ENCODE measurements around the gene FIZ1.

The FIZ1 gene

GRCh38 chr19:55554741-55555152, 44.6 kb downstream of the FIZ1 start:
- H3K79me2 ChIP-seq (ENCODE audit: low read length), result no peaks in the 10 kb centered on the region
- H3K36me3 ChIP-seq (replicated peaks; ENCODE audit: insufficient read depth, low read length), result no peaks in the 10 kb centered on the region
- no peak overlapping the region for H3K27ac ChIP-seq (ENCODE audit: low read length)
- no peaks in the 10 kb centered on the region for H3K9me3 ChIP-seq (replicated peaks; ENCODE audit: insufficient read depth, low read length)
- H3K27me3 ChIP-seq (replicated peaks; ENCODE audit: insufficient read depth, low read length), result peaks cover 92% of the 10 kb centered on the region
- no peaks in the 10 kb centered on the region for H3K4me1 ChIP-seq (ENCODE audit: low read length)
- no peak overlapping the region for H3K4me2 ChIP-seq (ENCODE audit: low read depth, low read length)
- no peak overlapping the region for H3K9ac ChIP-seq (ENCODE audit: low read length)
- H3K9me2 ChIP-seq (replicated peaks; ENCODE audit: insufficient read depth, low read length), result no peaks in the 10 kb centered on the region
- no peaks in the 10 kb centered on the region for H4K20me1 ChIP-seq (ENCODE audit: insufficient read depth, low read length)
- H2AFZ ChIP-seq (ENCODE audit: low read length), result no peak overlapping the region
- DNase-seq, result no peak
- H3F3A ChIP-seq (ENCODE audit: insufficient read depth, low read length), result no peaks in the 10 kb centered on the region
- no peak overlapping the region for H3K4me3 ChIP-seq (ENCODE audit: low read length)
- TF ChIP-seq EZH2 (optimal IDR thresholded peaks at IDR 0.05; ENCODE audit: low read depth, low read length), result no peak
- TF ChIP-seq EZH2phosphoT487 (IDR thresholded peaks at IDR 0.05; ENCODE audit: low read length), result no peak

- no peaks in the 10 kb centered on the region for H3K4me1 ChIP-seq (ENCODE audit: low read length)
- H3F3A ChIP-seq (ENCODE audit: insufficient read depth, low read length), result no peaks in the 10 kb centered on the region
- no peak overlapping the region for H3K27ac ChIP-seq (ENCODE audit: low read length)
- peaks cover 92% of the 10 kb centered on the region for H3K27me3 ChIP-seq (replicated peaks; ENCODE audit: insufficient read depth, low read length)
- H3K4me2 ChIP-seq (ENCODE audit: low read depth, low read length), result no peak overlapping the region
- H3K79me2 ChIP-seq (ENCODE audit: low read length), result no peaks in the 10 kb centered on the region
- no peak overlapping the region for H3K4me3 ChIP-seq (ENCODE audit: low read length)
- H3K9me2 ChIP-seq (replicated peaks; ENCODE audit: insufficient read depth, low read length), result no peaks in the 10 kb centered on the region
- H2AFZ ChIP-seq (ENCODE audit: low read length), result no peak overlapping the region
- TF ChIP-seq EZH2phosphoT487 (IDR thresholded peaks at IDR 0.05; ENCODE audit: low read length), result no peak
- H3K9ac ChIP-seq (ENCODE audit: low read length), result no peak overlapping the region
- no peak for DNase-seq
- no peaks in the 10 kb centered on the region for H3K36me3 ChIP-seq (replicated peaks; ENCODE audit: insufficient read depth, low read length)
- H4K20me1 ChIP-seq (ENCODE audit: insufficient read depth, low read length), result no peaks in the 10 kb centered on the region
- H3K9me3 ChIP-seq (replicated peaks; ENCODE audit: insufficient read depth, low read length), result no peaks in the 10 kb centered on the region
Observed at GRCh38 chr19:55554302-55554701, 45.0 kb downstream of the FIZ1 start.

- H3K9me2 ChIP-seq (replicated peaks; ENCODE audit: insufficient read depth, low read length), result no peaks in the 10 kb centered on the region
- H3K27ac ChIP-seq (ENCODE audit: low read length), result no peak overlapping the region
- TF ChIP-seq CTCF (IDR thresholded peaks at IDR 0.05; ENCODE audit: low read length) (no peak), EZH2 (optimal IDR thresholded peaks at IDR 0.05; ENCODE audit: low read depth, low read length) (no peak), EZH2phosphoT487 (IDR thresholded peaks at IDR 0.05; ENCODE audit: low read length) (no peak)
- H3K36me3 ChIP-seq (replicated peaks; ENCODE audit: insufficient read depth, low read length), result no peaks in the 10 kb centered on the region
- DNase-seq, result no peak
- H4K20me1 ChIP-seq (ENCODE audit: insufficient read depth, low read length), result no peaks in the 10 kb centered on the region
- peak overlapping the region; percentile 31; the same call in 1 of the 2 replicates for H3K4me2 ChIP-seq (ENCODE audit: low read depth, low read length)
- no peak overlapping the region for H3K9ac ChIP-seq (ENCODE audit: low read length)
- no peaks in the 10 kb centered on the region for H3K9me3 ChIP-seq (replicated peaks; ENCODE audit: insufficient read depth, low read length)
- no peaks in the 10 kb centered on the region for H3K79me2 ChIP-seq (ENCODE audit: low read length)
- no peak overlapping the region for H3K4me3 ChIP-seq (ENCODE audit: low read length)
- H2AFZ ChIP-seq (ENCODE audit: low read length), result no peak overlapping the region
- no peaks in the 10 kb centered on the region for H3K4me1 ChIP-seq (ENCODE audit: low read length)
- H3F3A ChIP-seq (ENCODE audit: insufficient read depth, low read length), result no peaks in the 10 kb centered on the region
- peaks cover 95% of the 10 kb centered on the region for H3K27me3 ChIP-seq (replicated peaks; ENCODE audit: insufficient read depth, low read length)
Observed at GRCh38 chr19:55553217-55554182, 45.8 kb downstream of the FIZ1 start.

GRCh38 chr19:55552620-55553019, 46.7 kb downstream of the FIZ1 start:
- no peaks in the 10 kb centered on the region for H3F3A ChIP-seq (ENCODE audit: insufficient read depth, low read length)
- H3K27me3 ChIP-seq (replicated peaks; ENCODE audit: insufficient read depth, low read length), result peaks cover 95% of the 10 kb centered on the region
- no peak overlapping the region for H3K4me3 ChIP-seq (ENCODE audit: low read length)
- H4K20me1 ChIP-seq (ENCODE audit: insufficient read depth, low read length), result no peaks in the 10 kb centered on the region
- no peaks in the 10 kb centered on the region for H3K79me2 ChIP-seq (ENCODE audit: low read length)
- no peak overlapping the region for H2AFZ ChIP-seq (ENCODE audit: low read length)
- H3K36me3 ChIP-seq (replicated peaks; ENCODE audit: insufficient read depth, low read length), result no peaks in the 10 kb centered on the region
- H3K9me2 ChIP-seq (replicated peaks; ENCODE audit: insufficient read depth, low read length), result no peaks in the 10 kb centered on the region
- no peaks in the 10 kb centered on the region for H3K4me1 ChIP-seq (ENCODE audit: low read length)
- H3K27ac ChIP-seq (ENCODE audit: low read length), result no peak overlapping the region
- TF ChIP-seq EZH2phosphoT487 (IDR thresholded peaks at IDR 0.05; ENCODE audit: low read length), result no peak
- no peak for TF ChIP-seq CTCF (IDR thresholded peaks at IDR 0.05; ENCODE audit: low read length)
- TF ChIP-seq EZH2 (optimal IDR thresholded peaks at IDR 0.05; ENCODE audit: low read depth, low read length), result no peak
- H3K4me2 ChIP-seq (ENCODE audit: low read depth, low read length), result no peak overlapping the region
- peak; percentile 35 for DNase-seq
- no peak overlapping the region for H3K9ac ChIP-seq (ENCODE audit: low read length)
- H3K9me3 ChIP-seq (replicated peaks; ENCODE audit: insufficient read depth, low read length), result no peaks in the 10 kb centered on the region
